ENCODE data around the gene PER1. TPM values are rescaled to one million over a fixed set of nuclear protein-coding genes. Genes with fewer than 3 reads are reported as not detected.
A peak's percentile ranks its signal among the peaks of the same experiment; 100 is the strongest.

Gene PER1
- total RNA-seq, 1 donor from 2014 or later: 123 TPM

GRCh38 chr17:8166731-8167130 lies 14.5 kb upstream of the PER1 start:
- DNase-seq (ENCODE audit: low spot score): no peak

- DNase-seq (ENCODE audit: low spot score): no peak
Observed at GRCh38 chr17:8164815-8165131, 12.6 kb upstream of the PER1 start.

GRCh38 chr17:8163978-8164814 lies 12.0 kb upstream of the PER1 start:
- peak; percentile 73 for DNase-seq (ENCODE audit: low spot score)

- no peak for DNase-seq (ENCODE audit: low spot score)
Observed at GRCh38 chr17:8162997-8163977, 11.1 kb upstream of the PER1 start.

DNA sequence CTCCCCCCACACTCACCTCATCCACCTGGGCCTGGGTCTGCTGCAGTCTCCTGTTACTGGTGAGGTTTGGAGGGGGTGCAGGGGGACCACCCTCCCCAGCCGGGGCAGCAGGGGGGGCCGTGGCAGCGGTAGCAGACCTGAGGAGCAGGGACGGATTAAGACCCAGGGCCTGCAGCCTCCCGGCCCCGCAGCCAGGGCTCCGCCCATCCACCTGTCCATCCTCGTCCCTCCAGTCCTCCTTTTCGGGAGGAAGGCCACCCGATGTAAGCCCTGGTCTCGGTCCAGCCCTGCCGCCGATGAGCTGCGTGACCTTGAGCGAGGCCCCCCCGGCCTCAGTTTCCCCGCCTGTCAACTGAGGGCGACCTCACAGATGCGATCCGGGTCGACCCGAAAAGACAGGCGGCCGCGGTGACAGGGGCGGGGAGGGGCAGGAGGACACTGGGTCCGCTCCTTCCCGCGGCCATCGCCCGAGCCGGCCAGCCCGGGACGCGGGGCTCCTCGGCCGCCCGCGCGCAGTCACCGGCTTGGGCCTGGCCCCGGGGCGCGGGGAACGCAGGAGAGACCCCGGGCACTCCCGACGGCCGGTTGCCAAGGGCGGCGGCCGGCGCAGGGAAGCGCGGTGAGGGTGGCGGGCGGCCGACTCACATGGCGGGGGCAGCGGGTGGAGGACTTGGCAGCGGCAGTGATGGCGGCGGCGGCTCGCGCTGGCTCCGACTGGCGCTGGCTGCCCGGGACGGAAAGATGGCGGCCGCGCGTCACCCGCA lies 10.2 kb upstream of the PER1 start, which contains the start of gene VAMP2:
Gene VAMP2 (minus strand): TSS at position 716 of the 764 bp plus-strand sequence. CDS start 69 bp downstream, at position 647.
- DNase-seq (ENCODE audit: low spot score): peak; percentile 82

DNA sequence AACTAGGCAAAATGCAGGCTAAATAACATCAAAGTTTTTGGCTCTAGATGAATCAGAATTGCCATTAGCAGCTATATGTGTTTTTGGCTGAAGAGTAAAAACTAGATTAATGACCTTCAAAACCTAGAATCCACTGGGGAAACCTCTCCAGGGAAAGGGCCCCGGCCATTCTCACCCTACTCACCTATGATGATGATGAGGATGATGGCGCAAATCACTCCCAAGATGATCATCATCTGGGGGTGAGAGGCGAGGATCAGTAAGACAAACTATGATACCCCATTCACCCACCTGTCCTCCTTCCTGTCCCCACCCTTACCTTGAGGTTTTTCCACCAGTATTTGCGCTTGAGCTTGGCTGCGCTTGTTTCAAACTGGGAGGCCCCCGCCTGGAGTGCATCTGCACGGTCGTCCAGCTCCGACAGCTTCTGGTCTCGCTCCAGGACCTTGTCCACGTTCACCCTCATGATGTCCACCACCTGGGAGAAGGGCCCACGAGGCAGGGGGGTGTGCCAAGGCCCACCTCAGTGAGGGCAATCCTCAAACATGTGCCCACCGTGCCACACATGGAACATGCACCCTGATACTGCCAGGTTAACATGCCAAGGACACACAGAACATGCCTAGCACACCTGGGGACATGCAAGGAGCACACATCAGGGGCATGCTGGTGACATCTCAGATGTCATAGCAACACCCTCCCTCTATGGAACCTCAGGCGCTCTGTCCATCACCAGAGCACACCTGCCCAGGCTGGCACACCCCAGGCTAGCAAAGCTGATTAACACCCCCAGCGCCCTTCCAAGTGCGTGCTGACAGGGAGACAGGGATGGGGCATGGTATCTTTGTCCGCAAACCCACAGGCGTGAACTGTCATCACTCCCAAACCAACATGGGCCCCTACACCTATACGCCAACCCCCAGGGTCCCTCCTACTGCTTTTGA lies 9.4 kb upstream of the PER1 start:
- DNase-seq (ENCODE audit: low spot score): no peak

DNA sequence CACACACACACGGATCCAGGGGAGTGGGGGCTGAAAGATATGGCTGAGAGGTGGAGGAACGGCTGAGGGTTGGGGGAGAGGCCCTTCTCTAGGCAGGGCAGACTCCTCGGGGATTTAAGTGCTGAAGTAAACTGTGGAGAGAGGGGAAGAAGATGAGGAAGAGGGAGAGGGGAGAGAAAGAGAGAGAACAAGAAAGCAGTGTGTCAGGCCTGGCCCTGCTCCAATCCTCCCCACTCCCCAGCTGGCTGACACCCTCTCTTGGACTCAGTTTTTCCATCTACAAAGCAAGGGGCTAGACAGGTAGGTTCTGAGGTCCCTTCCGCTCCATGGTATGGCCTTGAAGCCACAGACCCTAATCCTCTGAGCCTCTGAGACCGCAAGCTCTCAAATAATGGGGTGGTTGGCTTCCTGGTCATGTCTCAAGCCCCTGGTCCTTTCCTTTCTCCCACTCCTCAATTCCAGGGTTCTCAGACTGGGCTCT lies 8.6 kb upstream of the PER1 start:
- DNase-seq (ENCODE audit: low spot score): no peak

GRCh38 chr17:8160224-8160577 lies 8.0 kb upstream of the PER1 start:
- no peak for DNase-seq (ENCODE audit: low spot score)

DNA sequence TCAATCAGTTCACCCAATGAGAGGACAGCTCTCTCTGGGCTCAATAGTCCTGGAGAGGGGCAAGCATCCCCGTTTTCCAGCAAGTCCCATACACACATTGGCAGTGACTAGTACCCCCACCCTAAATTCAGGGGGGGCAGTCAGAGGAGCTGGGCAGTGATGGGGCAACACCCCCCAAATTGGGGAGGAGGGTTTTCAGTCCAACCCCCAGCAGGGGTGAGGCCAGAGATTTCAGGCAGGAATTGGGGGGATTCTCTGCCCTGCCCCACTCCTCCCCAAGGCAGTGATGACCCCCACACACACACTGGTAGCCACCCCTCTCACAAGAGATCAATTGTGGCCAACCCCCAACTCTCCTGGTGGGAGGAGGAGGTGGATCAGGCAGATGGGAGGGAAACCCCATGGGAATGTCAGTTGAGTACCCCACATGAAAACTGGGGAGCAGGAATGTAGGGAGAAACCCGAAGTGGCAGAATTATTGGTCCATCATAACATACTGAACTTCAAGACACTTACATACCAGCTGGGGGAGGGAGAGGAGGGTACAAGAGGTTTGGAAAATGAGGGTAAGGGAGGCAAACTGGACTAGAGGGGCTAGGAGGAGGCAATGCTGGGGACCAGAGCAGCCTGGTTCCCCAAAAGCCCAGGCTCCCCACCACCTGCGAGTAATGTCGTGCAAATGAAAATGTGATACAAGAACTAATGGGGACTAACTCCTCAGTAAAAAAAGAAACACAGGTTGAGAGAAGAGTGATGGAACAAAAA lies 7.4 kb upstream of the PER1 start:
- DNase-seq (ENCODE audit: low spot score): no peak

GRCh38 chr17:8159032-8159400 lies 6.8 kb upstream of the PER1 start:
- no peak for DNase-seq (ENCODE audit: low spot score)

DNA sequence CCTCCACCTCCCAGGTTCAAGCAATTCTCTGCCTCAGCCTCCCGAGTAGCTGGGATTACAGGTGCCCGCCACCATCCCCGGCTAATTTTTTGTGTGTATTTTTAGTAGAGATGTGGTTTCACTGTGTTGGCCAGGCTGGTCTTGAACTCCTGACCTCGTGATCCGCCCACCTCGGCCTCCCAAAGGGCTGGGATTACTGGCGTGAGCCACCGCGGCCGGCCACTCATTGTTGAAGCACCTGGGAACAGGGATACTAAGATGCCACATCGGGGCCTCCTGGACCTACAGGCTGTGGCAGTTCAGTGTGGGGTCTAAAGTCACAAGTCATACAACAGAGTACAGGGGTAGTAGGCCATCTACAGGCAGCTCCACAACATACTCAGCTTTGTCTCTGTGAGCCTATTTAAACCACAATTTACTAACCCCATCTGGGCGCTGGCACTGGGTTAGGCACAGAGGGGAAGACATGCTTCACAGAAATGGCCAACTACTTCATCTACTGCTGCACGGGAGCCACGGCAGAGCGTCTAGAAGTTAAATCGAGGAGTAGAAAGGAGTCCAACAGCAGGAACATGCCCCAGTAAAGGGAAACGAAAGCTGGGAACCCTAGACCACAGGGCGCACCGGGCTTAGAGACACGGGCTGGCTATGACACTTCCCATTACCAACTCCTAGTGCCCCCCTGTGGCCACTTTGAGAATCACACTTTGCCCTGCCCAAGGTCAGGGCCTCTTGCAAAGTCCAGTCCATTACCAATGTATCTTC lies 6.2 kb upstream of the PER1 start:
- DNase-seq (ENCODE audit: low spot score): peak; percentile 95

- DNase-seq (ENCODE audit: low spot score): peak; percentile 100
Observed at GRCh38 chr17:8156246-8156992, 4.2 kb upstream of the PER1 start.

DNA sequence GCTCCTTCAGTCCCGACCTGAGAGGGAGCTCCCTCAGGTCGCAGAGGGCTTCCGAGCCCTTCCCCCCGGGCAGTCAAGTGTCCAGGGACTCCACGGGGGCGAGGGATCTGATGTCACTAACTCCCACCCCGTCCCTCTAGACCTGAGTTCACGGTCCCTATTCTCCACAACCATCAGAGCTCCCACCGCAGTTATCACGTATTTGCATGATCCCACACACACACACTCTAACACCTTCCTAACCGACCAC lies 3.7 kb upstream of the PER1 start:
- no peak for DNase-seq (ENCODE audit: low spot score)

DNA sequence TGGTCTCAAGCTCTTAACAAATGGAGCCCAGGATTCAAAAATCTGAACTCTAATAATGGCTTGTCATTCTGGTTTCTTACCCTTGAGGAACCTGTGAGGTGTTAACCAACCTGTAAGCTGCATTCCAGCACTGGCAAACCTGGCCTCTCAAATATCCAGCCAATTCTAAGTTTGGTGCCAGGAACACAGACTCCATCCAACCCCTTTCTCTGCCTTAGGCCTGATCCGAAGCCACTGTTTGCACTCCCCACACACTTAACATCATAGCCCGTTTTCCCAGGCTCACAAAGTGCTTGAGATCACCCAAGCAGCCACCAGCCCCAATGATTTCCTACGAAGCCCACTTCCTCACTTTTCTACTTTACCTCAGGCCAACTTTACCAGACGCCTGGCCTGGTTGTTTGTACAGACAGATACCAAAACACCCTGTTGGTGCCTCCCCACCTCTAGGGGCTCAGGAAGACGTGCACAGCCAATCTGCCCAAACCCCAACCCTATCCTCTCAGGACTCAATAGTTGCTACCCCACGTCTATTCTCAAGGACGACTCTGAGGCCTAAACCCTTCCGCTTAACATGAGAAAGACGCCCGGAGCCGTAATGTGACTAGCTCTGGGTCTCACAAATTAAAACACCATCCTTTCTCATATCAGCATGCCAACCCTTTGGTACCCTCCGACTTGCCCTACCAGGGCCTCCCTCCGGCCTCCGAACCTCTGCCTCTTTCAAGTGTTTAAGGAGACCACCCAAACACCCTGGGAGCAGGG lies 3.2 kb upstream of the PER1 start:
- DNase-seq (ENCODE audit: low spot score): no peak

GRCh38 chr17:8154608-8155155 lies 2.5 kb upstream of the PER1 start:
- DNase-seq (ENCODE audit: low spot score): no peak

DNA sequence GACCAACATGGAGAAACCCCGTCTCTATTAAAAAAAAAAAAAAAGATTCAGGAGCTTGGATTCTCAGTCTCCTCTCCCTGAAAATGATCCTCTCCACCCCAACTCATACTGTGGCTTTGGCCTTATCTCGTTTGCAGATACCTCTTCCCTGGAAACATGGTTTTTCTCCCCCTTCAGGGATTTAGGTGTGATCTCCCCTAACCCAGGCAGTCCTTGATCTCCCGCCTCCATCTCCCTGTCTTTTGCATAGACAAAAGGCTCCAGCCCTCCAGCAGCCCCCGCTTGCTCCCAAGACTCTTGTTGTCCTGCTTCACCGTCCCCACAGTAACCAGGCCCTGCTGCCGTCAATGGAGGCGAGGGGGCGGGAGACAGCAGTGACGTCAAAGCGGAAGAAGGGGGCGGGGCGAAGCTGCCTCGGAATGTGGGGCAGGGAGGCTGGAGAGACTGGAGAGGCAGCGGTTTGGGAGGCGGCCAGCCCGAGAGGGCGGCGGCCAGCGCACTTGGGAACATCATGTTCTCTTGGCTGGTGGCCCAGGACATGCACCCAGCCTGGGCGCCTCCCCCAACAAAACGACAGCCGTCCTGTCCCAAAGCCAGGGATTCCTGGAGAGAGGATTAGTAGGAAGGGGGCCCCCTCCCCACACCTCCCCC lies 1.9 kb upstream of the PER1 start:
- DNase-seq (ENCODE audit: low spot score): peak; percentile 99

DNA sequence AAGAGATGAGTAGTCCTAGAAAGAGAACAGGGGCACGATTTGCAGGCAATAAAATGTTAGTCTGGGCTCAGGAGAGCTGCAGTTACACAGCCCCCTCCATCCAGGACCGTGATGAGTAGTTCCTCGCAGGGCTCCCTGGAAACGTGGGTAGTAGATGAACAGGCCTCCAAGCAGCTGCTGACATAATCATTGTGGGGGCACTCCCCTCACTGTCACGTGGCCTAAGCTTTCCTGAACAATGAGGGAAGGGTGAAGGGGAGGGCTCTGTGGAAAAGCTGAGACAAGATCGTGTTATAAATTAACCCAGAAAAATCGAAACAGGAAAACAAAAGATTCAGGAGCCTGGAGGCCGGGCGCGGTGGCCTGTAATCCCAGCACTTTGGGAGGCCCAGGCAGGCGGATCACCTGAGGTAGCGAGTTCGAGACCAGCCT lies 1.3 kb upstream of the PER1 start:
- DNase-seq (ENCODE audit: low spot score): peak; percentile 93

Data from mucosa of gallbladder (tissue), 1 donor.